ENCODE results near the gene ZNF215. TPM values are rescaled to one million over a fixed set of nuclear protein-coding genes. Genes with fewer than 3 reads are reported as not detected.

Gene ZNF215
- total and polyA plus RNA-seq, 2 of the 4 experiments (the other 2 are of a cell fraction) = 3.4 to 7.7 TPM

- Histone ChIP-seq H2BK15ac (ENCODE audit: low read depth, low read length) (no peak overlapping the region), H3K18ac (ENCODE audit: low read depth, low read length) (no peak overlapping the region), H2BK20ac (ENCODE audit: low read depth, low read length) (no peak overlapping the region), H4K5ac (ENCODE audit: low read depth, low read length) (no peak overlapping the region), H3K56ac (ENCODE audit: extremely low read depth, insufficient read depth, low read length) (no peak overlapping the region), H4K20me1 (ENCODE audit: insufficient read depth, low read length) (no peaks in the 10 kb centered on the region), H2AFZ (replicated peaks; ENCODE audit: low read length, poor library complexity) (no peak overlapping the region), H3K23ac (ENCODE audit: low read depth, low read length) (no peak overlapping the region), H2AK5ac (ENCODE audit: low read depth, low read length) (no peak overlapping the region), H3K36me3 (ENCODE audit: control insufficient read depth, insufficient read depth, low read length) (0 out of 2 replicates have a peak, but pooled peaks cover 1% of the 10 kb centered on the region), H2BK5ac (ENCODE audit: low read depth, low read length, poor library complexity, severe bottlenecking) (no peak overlapping the region), H3K79me1 (ENCODE audit: low read depth in 1 of 2, low read length in 2 of 2) (no peaks in the 10 kb centered on the region), H3K4me3 (ENCODE audit: insufficient read depth, low read depth, low read length) (no peak overlapping the region), H3K27me3 (ENCODE audit: control insufficient read depth, insufficient read depth, low read length) (no peaks in the 10 kb centered on the region), H3K4me2 (ENCODE audit: low read depth, low read length) (no peak overlapping the region), H2AK9ac (replicated peaks; ENCODE audit: low read depth, low read length, poor library complexity) (no peak overlapping the region), H3K27ac (ENCODE audit: insufficient read depth, low read length) (no peak overlapping the region), H3K14ac (replicated peaks; ENCODE audit: low read depth, low read length) (no peak overlapping the region), H3K9me3 (ENCODE audit: control insufficient read depth, insufficient read depth, low read length) (no peaks in the 10 kb centered on the region), H3K9ac (ENCODE audit: low read depth, low read length) (no peak overlapping the region), H3K4ac (ENCODE audit: low read depth, low read length) (no peak overlapping the region), H2BK120ac (ENCODE audit: low read depth, low read length) (no peak overlapping the region), H4K91ac (ENCODE audit: insufficient read depth, low read depth, low read length) (no peak overlapping the region), H4K8ac (ENCODE audit: low read depth in 2 of 2, low read length in 2 of 2) (no peak overlapping the region), H3K9me1 (ENCODE audit: insufficient read depth, low read length) (no peaks in the 10 kb centered on the region), H3K4me1 (ENCODE audit: control insufficient read depth, insufficient read depth, low read length) (no peaks in the 10 kb centered on the region)
- intact Hi-C loops (cut with micrococcal nuclease) = no loop called here
- in situ Hi-C loops (cut with MboI; ENCODE audit: low sequenced_read_pairs) = no loop called here
- WGBS, 2 experiments (ENCODE audit: extremely low coverage in 2 of 2, insufficient read length in 1 of 2) = no CpG with 5 or more reads among the region's 1 CpG
- DNase-seq (no peak), ATAC-seq (ENCODE audit: low read depth) (no peak)
- no TSS peak for BruUV-seq (replicated peaks)
- POLR2A ChIA-PET (ENCODE audit: unreplicated experiment) = no interaction called here
- dilution Hi-C loops (cut with HindIII; ENCODE audit: low sequenced_read_pairs, unreplicated experiment) = no loop called here
- TF ChIP-seq, protein P1, sequence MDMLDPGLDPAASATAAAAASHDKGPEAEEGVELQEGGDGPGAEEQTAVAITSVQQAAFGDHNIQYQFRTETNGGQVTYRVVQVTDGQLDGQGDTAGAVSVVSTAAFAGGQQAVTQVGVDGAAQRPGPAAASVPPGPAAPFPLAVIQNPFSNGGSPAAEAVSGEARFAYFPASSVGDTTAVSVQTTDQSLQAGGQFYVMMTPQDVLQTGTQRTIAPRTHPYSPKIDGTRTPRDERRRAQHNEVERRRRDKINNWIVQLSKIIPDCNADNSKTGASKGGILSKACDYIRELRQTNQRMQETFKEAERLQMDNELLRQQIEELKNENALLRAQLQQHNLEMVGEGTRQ (IDR thresholded peaks at IDR 0.05; ENCODE audit: low read depth, low read length) = no peak
- TF ChIP-seq, protein P2, sequence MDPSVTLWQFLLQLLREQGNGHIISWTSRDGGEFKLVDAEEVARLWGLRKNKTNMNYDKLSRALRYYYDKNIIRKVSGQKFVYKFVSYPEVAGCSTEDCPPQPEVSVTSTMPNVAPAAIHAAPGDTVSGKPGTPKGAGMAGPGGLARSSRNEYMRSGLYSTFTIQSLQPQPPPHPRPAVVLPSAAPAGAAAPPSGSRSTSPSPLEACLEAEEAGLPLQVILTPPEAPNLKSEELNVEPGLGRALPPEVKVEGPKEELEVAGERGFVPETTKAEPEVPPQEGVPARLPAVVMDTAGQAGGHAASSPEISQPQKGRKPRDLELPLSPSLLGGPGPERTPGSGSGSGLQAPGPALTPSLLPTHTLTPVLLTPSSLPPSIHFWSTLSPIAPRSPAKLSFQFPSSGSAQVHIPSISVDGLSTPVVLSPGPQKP (IDR thresholded peaks at IDR 0.05; ENCODE audit: borderline replicate concordance, low read depth, low read length) = no peak
- TF ChIP-seq RCOR1 (IDR thresholded peaks at IDR 0.05; ENCODE audit: insufficient replicate concordance, low read length) = no peak
- TF ChIP-seq RFX5 (IDR thresholded peaks at IDR 0.05; ENCODE audit: low read depth, low read length) = no peak
- no peak for TF ChIP-seq MXI1 (IDR thresholded peaks at IDR 0.05; ENCODE audit: borderline replicate concordance, low read depth, low read length)
- TF ChIP-seq MAZ (IDR thresholded peaks at IDR 0.05; ENCODE audit: borderline replicate concordance, low read depth, low read length) = no peak
- TF ChIP-seq NFE2L2 (IDR thresholded peaks at IDR 0.05; ENCODE audit: low read depth, low read length) = no peak
- TF ChIP-seq, protein P3, sequence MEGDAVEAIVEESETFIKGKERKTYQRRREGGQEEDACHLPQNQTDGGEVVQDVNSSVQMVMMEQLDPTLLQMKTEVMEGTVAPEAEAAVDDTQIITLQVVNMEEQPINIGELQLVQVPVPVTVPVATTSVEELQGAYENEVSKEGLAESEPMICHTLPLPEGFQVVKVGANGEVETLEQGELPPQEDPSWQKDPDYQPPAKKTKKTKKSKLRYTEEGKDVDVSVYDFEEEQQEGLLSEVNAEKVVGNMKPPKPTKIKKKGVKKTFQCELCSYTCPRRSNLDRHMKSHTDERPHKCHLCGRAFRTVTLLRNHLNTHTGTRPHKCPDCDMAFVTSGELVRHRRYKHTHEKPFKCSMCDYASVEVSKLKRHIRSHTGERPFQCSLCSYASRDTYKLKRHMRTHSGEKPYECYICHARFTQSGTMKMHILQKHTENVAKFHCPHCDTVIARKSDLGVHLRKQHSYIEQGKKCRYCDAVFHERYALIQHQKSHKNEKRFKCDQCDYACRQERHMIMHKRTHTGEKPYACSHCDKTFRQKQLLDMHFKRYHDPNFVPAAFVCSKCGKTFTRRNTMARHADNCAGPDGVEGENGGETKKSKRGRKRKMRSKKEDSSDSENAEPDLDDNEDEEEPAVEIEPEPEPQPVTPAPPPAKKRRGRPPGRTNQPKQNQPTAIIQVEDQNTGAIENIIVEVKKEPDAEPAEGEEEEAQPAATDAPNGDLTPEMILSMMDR (conservative IDR thresholded peaks at IDR 0.05; ENCODE audit: low read depth, low read length) = no peak
- TF ChIP-seq RAD21 (IDR thresholded peaks at IDR 0.05; ENCODE audit: low read length) = no peak
- no peak for TF ChIP-seq CHD1 (IDR thresholded peaks at IDR 0.05; ENCODE audit: low read depth, low read length)
- no peak for TF ChIP-seq SMC3 (IDR thresholded peaks at IDR 0.05; ENCODE audit: low read depth, low read length)
- TF ChIP-seq FOS (IDR thresholded peaks at IDR 0.05; ENCODE audit: low read depth, low read length) = no peak
- no peak for TF ChIP-seq BHLHE40 (IDR thresholded peaks at IDR 0.05; ENCODE audit: low read depth, low read length)
- TF ChIP-seq MAFK (IDR thresholded peaks at IDR 0.05; ENCODE audit: low read depth, low read length) = no peak
- TF ChIP-seq POLR2A (IDR thresholded peaks at IDR 0.05; ENCODE audit: low read depth, low read length) = no peak
- no peak for TF ChIP-seq CEBPB (IDR thresholded peaks at IDR 0.05; ENCODE audit: low read depth, low read length)
- CTCF ChIA-PET = no interaction called here
Measured at GRCh38 chr11:6962673-6963072, 36.4 kb downstream of the ZNF215 start.

Data from IMR-90 (cell line).